WTC11 (cell line): ENCODE measurements around the gene DNAJC25.

Experiments used
- ATF3 ChIP-seq: sonication (generic); formaldehyde crosslinking; conservative IDR thresholded peaks from 2 replicates; pipeline ENCODE4 v1.8.1; 2022; ENCODE audit warnings: mild to moderate bottlenecking, missing genetic modification reagents
- CREM ChIP-seq: sonication (generic); formaldehyde crosslinking; IDR thresholded peaks from 2 replicates; pipeline ENCODE4 v1.8.1; 2022; ENCODE audit warnings: mild to moderate bottlenecking, missing genetic modification reagents, moderate library complexity
- CTCF ChIP-seq: fragments of 200-600 bp; IDR thresholded peaks from 2 replicates; pipeline ENCODE4 v1.8.0; 2022; ENCODE audit warnings: antibody characterized with exemption
- FOXJ3 ChIP-seq: sonication (generic); formaldehyde crosslinking; IDR thresholded peaks from 2 replicates; pipeline ENCODE4 v1.9.0; 2021; ENCODE audit warnings: missing genetic modification reagents, mild to moderate bottlenecking, borderline replicate concordance
- FOXP4 ChIP-seq: sonication (generic); formaldehyde crosslinking; IDR thresholded peaks from 2 replicates; pipeline ENCODE4 v1.8.0; 2022; ENCODE audit warnings: mild to moderate bottlenecking, missing genetic modification reagents
- GABPB1 ChIP-seq: sonication (generic); formaldehyde crosslinking; IDR thresholded peaks from 2 replicates; pipeline ENCODE4 v1.8.1; 2023; ENCODE audit warnings: mild to moderate bottlenecking, missing genetic modification reagents
- HMGXB4 ChIP-seq: sonication (generic); formaldehyde crosslinking; IDR thresholded peaks from 2 replicates; pipeline ENCODE4 v1.8.1; 2023; ENCODE audit warnings: mild to moderate bottlenecking, moderate library complexity, missing genetic modification reagents
- MAX ChIP-seq: sonication (generic); formaldehyde crosslinking; IDR thresholded peaks from 2 replicates; pipeline ENCODE4 v1.8.0; 2022; ENCODE audit warnings: mild to moderate bottlenecking, missing genetic modification reagents
- NFE2L1 ChIP-seq: sonication (generic); formaldehyde crosslinking; IDR thresholded peaks from 2 replicates; pipeline ENCODE4 v1.8.1; 2023; ENCODE audit warnings: missing genetic modification reagents
- NR3C1 ChIP-seq: sonication (generic); formaldehyde crosslinking; conservative IDR thresholded peaks from 2 replicates; pipeline ENCODE4 v1.8.1; 2023; ENCODE audit warnings: low read depth, mild to moderate bottlenecking, missing genetic modification reagents

- TF ChIP-seq CTCF = no peak
- TF ChIP-seq HMGXB4 (CRISPR knock-in tag) = no peak
- TF ChIP-seq ATF3 = no peak
- TF ChIP-seq GABPB1 (CRISPR knock-in tag) = no peak
- no peak for TF ChIP-seq NR3C1 (CRISPR knock-in tag)
- no peak for TF ChIP-seq CREM
- TF ChIP-seq MAX = no peak
- no peak for TF ChIP-seq FOXJ3
- TF ChIP-seq NFE2L1 (CRISPR knock-in tag) = no peak
- TF ChIP-seq FOXP4 (CRISPR knock-in tag) = no peak
Observed at GRCh38 chr9:111662576-111663300, 31.6 kb downstream of the DNAJC25 start.
